ENCODE results near the gene AHRR. TPM values are rescaled to one million over a fixed set of nuclear protein-coding genes. Genes with fewer than 3 reads are reported as not detected.

AHRR gene
- total RNA-seq, 1 experiment from 2014 or later = 0.20 TPM

DNA sequence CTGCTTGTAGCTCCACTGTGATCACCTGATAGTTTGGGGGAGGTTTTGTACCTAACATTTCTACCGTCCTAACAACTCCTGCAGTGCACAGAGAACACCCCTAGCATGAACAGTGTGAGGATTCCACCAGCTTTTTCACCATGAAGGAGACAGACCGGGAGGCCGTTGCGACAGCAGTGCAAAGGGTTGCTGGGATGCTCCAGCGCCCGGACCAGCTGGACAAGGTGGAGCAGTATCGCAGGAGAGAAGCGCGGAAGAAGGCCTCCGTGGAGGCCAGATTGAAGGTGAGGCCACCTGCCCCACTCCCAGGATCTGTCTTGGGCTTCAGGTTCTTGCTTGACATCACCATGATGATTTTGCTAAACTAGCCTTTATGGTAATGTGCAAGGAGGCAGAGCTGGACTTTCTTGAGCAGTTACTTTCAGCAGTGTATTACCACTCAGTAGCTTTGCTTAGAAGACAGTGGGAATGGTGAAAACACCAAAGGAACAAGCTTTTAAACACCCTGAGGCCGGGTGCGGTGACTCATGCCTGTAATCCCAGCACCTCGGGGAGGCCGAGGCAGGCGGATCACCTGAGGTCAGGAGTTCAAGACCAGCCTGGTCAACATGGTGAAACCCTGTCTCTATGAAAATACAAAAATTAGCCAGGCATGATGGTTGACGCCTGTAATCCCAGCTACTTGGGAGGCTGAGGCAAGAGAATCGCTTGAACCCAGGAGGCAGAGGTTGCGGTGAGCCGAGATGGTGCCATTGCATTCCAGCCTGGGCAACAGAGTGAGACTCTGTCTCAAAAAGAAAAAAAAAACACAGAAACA, 124.8 kb downstream of the AHRR start:
- DNase-seq = no peak
- peaks cover 4% of the 10 kb centered on the region; the same call in 1 of the 2 replicates for H3K4me1 ChIP-seq
- H3K36me3 ChIP-seq = peaks cover 8% of the 10 kb centered on the region; the same call in 1 of the 2 replicates
- no peak overlapping the region for H3K4me3 ChIP-seq
- no peak overlapping the region for H3K27ac ChIP-seq
- no peaks in the 10 kb centered on the region; the same call in 1 of the 2 replicates for H3K9me3 ChIP-seq (replicated peaks)
- H3K27me3 ChIP-seq = no peaks in the 10 kb centered on the region

GRCh38 chr5:446883-447263, 125.4 kb downstream of the AHRR start:
- no peaks in the 10 kb centered on the region; the same call in none of the 2 replicates for H3K9me3 ChIP-seq (replicated peaks)
- H3K4me1 ChIP-seq = peaks cover 4% of the 10 kb centered on the region; the same call in 1 of the 2 replicates
- peak in 1 of 2 experiments; percentile 42 for DNase-seq
- no peaks in the 10 kb centered on the region for H3K27me3 ChIP-seq
- H3K36me3 ChIP-seq = peaks cover 9% of the 10 kb centered on the region
- H3K4me3 ChIP-seq = no peak overlapping the region
- H3K27ac ChIP-seq = no peak overlapping the region

- H3K27me3 ChIP-seq = no peaks in the 10 kb centered on the region
- no peak for DNase-seq
- H3K4me1 ChIP-seq = no peaks in the 10 kb centered on the region
- peaks cover 13% of the 10 kb centered on the region for H3K36me3 ChIP-seq
- H3K9me3 ChIP-seq (replicated peaks) = no peaks in the 10 kb centered on the region; the same call in none of the 2 replicates
- H3K27ac ChIP-seq = no peak overlapping the region
- H3K4me3 ChIP-seq = no peak overlapping the region
These were observed 126.0 kb downstream of the AHRR start for GRCh38 chr5:447501-447900.

- Histone ChIP-seq H3K9me3 (replicated peaks) (no peaks in the 10 kb centered on the region; the same call in none of the 2 replicates), H3K4me3 (no peak overlapping the region), H3K4me1 (no peaks in the 10 kb centered on the region), H3K27me3 (no peaks in the 10 kb centered on the region), H3K36me3 (peaks cover 13% of the 10 kb centered on the region), H3K27ac (no peak overlapping the region)
- DNase-seq = no peak
These were observed 126.7 kb downstream of the AHRR start for GRCh38 chr5:448061-448765.

DNA sequence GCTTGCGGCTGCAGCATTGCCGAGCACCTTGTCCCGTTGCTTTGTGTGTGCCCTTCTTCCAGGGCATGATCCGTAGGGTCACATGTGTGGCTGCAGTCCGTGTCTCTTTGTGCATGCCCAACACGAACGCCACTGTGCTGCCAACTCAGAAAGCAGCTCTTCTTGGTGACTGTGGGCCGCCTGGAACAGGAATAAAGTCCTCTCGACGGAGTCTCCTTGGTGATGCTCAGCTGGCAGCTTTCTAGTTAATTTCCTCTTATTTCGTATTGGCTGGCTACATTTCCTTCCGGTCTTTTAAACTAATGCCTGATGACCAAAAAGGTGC, 127.2 kb downstream of the AHRR start:
- Histone ChIP-seq H3K4me3 (no peak overlapping the region), H3K4me1 (no peaks in the 10 kb centered on the region), H3K27me3 (no peaks in the 10 kb centered on the region), H3K36me3 (peaks cover 13% of the 10 kb centered on the region), H3K9me3 (replicated peaks) (no peaks in the 10 kb centered on the region; the same call in none of the 2 replicates), H3K27ac (no peak overlapping the region)
- no peak for DNase-seq

DNA sequence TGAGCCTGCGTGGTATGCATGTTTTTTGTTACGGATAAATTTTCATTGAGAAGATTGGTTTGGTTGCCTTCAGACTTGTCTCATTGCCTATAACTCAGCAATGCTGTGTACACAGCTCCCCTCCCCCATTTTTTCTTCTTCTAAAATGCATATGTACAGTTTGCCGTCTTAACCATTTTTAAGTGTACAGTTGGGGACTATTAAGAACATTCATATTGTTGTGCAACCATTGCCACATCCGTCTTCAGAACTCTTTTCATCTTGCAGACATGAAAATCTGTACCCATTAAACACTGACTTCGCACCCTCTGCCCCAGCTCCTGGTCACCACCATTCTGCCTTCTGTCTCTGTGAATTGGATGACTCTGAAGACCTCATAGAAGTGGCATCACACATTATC, 127.6 kb downstream of the AHRR start:
- H3K4me3 ChIP-seq = no peak overlapping the region
- no peaks in the 10 kb centered on the region for H3K4me1 ChIP-seq
- no peaks in the 10 kb centered on the region; the same call in none of the 2 replicates for H3K9me3 ChIP-seq (replicated peaks)
- no peaks in the 10 kb centered on the region for H3K27me3 ChIP-seq
- no peak for DNase-seq
- no peak overlapping the region for H3K27ac ChIP-seq
- peaks cover 13% of the 10 kb centered on the region for H3K36me3 ChIP-seq

DNA sequence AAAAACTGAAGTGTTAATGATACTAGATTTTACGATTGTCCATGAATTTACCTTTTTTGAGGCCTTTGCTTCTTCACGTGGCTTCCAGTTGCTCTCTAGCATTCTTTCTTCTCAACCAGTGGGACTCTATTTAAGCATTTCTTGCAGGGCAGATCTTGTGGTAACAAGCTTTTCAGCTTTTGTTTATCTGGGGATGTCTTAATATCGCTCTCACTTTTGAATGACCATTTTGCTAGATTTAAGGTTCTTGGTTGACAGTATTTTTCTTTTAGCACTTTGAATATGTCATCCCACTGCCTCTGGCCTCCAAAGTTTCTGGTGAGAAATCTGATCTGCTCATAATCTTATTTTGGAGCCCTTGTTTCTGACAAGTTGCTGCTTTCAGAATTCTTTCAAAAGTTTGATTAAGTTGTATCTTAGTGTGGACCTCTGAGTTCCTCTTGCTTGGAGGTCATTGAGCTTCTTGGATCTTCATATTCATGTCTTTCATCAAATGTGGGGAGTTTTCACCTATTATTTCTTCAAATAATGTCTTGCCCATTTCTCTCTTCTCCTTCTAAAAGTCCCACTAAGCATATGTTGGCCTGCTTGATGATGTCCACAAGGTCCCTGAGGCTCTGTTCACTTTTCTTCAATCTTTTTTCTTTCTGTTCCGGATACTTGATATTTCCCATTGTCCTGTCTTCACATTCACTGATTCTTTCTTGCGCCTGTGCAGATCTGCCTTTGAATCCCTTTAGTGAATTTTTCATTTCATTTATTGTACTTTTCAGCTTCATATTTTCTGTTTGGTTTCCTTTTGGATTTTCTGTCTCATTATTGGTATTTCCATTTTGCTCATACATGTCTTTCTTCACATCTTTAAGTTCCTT, 130.3 kb downstream of the AHRR start:
- no peak for DNase-seq
- Histone ChIP-seq H3K4me1 (no peaks in the 10 kb centered on the region), H3K27ac (no peak overlapping the region), H3K9me3 (replicated peaks) (no peaks in the 10 kb centered on the region; the same call in none of the 2 replicates), H3K36me3 (peaks cover 13% of the 10 kb centered on the region), H3K4me3 (no peak overlapping the region), H3K27me3 (no peaks in the 10 kb centered on the region)

DNA sequence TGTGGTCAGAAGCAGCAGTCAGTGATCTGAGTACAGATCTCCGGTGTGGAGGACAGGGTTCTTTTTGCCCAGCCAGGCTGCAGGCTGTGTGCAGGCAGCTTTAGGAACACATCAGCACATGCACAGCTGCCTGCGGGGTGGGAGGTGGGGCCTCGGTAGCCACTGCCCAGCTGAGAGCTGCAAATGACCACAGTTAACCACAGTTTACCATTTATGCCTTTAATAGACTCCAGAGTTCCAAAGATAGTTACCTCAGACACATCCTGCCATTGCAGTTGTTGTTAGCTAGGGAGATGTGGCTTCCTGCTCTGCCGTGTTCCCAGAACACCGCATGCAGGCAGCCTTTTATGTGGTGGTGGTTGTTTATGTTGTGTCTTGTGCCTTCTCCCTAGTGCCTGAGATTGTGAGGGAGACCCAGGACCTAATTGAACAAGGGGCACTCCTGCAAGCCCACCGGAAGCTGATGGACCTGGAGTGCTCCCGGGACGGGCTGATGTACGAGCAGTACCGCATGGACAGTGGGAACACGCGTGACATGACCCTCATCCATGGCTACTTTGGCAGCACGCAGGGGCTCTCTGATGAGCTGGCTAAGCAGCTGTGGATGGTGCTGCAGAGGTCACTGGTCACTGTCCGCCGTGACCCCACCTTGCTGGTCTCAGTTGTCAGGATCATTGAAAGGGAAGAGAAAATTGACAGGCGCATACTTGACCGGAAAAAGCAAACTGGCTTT, 131.6 kb downstream of the AHRR start:
- DNase-seq = no peak
- H3K4me3 ChIP-seq = no peak overlapping the region
- H3K4me1 ChIP-seq = no peaks in the 10 kb centered on the region
- H3K27ac ChIP-seq = no peak overlapping the region
- H3K9me3 ChIP-seq (replicated peaks) = no peaks in the 10 kb centered on the region; the same call in none of the 2 replicates
- peaks cover 13% of the 10 kb centered on the region for H3K36me3 ChIP-seq
- H3K27me3 ChIP-seq = no peaks in the 10 kb centered on the region

DNA sequence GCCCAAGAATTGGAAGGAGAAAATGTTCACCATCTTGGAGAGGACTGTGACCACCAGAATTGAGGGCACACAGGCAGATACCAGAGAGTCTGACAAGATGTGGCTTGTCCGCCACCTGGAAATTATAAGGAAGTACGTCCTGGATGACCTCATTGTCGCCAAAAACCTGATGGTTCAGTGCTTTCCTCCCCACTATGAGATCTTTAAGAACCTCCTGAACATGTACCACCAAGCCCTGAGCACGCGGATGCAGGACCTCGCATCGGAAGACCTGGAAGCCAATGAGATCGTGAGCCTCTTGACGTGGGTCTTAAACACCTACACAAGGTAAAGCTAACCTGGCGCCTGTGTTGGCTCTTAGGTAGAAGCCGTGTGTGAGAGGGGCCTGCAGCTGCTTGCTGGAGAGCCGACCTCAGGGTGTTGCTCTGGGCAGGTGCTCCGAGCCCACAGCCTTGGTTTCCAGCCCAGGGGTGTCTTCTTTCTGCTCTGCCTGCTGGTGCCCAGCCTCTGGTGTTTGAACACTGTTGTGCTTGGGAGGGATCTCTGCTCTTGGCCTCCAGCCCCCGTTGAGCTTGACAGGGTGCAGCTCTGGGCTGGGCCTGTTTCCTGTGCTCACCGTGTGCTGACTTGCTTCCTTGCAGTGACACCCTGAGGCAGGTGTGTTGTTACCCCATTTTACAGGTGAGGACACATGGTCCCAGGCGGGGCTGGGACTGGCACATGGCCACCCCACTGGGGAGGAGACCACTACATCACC, 132.4 kb downstream of the AHRR start:
- no peak overlapping the region for H3K27ac ChIP-seq
- no peak overlapping the region for H3K4me3 ChIP-seq
- peaks cover 13% of the 10 kb centered on the region for H3K36me3 ChIP-seq
- H3K27me3 ChIP-seq = no peaks in the 10 kb centered on the region
- no peaks in the 10 kb centered on the region for H3K4me1 ChIP-seq
- H3K9me3 ChIP-seq (replicated peaks) = no peaks in the 10 kb centered on the region; the same call in none of the 2 replicates
- DNase-seq = no peak

- H3K9me3 ChIP-seq (replicated peaks) = no peaks in the 10 kb centered on the region; the same call in none of the 2 replicates
- no peak for DNase-seq
- no peak overlapping the region for H3K4me3 ChIP-seq
- peaks cover 8% of the 10 kb centered on the region for H3K36me3 ChIP-seq
- H3K27me3 ChIP-seq = no peaks in the 10 kb centered on the region
- no peak overlapping the region for H3K27ac ChIP-seq
- no peaks in the 10 kb centered on the region for H3K4me1 ChIP-seq
These were observed 133.4 kb downstream of the AHRR start for GRCh38 chr5:454936-455335.

GRCh38 chr5:455806-456205, 134.3 kb downstream of the AHRR start:
- no peak for DNase-seq
- no peaks in the 10 kb centered on the region for H3K4me1 ChIP-seq
- H3K27ac ChIP-seq = no peak overlapping the region
- peaks cover 8% of the 10 kb centered on the region for H3K36me3 ChIP-seq
- no peak overlapping the region for H3K4me3 ChIP-seq
- H3K27me3 ChIP-seq = no peaks in the 10 kb centered on the region
- H3K9me3 ChIP-seq (replicated peaks) = no peaks in the 10 kb centered on the region; the same call in none of the 2 replicates

DNA sequence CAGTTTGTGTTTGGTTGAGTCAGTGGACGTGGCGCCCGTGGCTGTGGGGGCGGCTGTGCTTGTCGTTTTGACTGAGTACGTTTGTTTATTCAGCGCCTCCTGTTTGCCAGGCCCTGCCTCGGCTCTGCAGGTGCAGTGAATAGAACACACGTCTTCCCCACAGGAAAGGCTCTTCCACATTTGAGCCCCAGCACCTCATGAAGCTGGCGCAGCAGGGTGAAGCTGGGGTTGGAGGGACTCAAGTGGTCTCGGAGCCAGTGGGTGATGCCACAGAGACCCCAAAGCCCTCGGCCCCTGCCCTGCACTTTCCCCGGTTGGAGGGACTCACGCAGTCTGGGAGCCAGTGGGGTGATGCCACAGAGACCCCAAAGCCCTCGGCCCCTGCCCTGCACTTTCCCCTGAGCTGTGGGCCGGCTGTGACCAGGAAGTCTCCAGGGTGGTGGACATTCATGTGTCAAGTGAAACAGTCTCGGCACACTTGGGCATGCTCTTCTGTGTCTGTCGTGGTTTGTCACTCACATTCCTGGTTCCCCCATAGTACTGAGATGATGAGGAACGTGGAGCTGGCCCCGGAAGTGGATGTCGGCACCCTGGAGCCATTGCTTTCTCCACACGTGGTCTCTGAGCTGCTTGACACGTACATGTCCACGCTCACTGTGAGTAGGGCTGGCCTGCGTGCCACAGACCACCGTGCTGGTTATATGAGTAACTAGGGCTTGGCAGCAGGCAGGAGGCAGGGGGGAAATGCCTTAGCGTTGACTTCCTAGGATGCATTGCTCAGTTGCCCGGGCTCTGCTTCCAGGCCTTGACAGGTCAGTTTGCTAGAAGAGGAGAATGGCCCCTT, 135.1 kb downstream of the AHRR start:
- Histone ChIP-seq H3K36me3 (peaks cover 4% of the 10 kb centered on the region), H3K4me1 (no peaks in the 10 kb centered on the region), H3K4me3 (no peak overlapping the region), H3K27ac (no peak overlapping the region), H3K27me3 (no peaks in the 10 kb centered on the region), H3K9me3 (replicated peaks) (no peaks in the 10 kb centered on the region; the same call in none of the 2 replicates)
- no peak for DNase-seq
